GM20431 (cell line): ENCODE measurements around the gene JHY.

Experiments
- in situ Hi-C: fragments of 300-500 bp; cut with MseI, MboI; formaldehyde crosslinking; loops from one replicate; pipeline ENCODE4 v1.15.0; 2020; ENCODE audit warnings: low sequenced_read_pairs; ENCODE audit not compliant: unreplicated experiment

The JHY gene

DNA sequence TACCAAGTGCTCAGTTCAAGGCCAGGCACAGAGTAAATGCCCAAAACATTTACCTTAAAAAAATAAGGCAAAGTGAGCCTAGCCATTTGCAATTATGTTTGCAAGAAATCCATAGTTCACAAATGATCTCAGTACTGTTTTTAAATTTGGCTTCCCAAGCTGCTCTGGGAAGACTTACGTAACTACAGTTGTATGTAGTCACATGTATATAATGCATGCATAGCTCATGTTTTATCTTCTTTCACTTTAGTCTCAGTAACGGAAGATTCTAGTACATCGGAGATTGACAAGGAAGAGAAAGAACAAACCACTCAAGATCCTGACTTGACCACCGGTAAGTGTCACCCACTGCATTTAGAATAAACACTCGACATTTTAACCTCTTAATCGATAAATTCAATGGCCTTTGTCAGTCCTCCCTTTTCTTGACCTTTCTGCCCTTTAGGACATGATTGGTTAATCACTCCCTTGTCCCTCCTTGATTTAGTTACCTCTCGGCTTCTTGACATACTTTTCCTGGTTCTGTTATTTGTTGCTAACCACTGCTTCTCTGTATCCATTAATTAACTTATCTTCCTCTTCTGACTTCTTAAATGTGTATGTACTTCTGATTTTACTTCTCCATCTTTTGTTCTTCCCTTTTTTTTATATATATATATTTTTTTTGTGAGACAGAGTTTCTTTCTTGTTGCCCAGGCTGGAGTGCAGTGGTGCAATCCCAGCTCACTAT lies 18.0 kb upstream of the JHY start:
- in situ Hi-C loops: no loop called here

GRCh38 chr11:122869622-122870021 lies 12.9 kb upstream of the JHY start:
- in situ Hi-C loops: no loop called here

GRCh38 chr11:122871302-122871701 lies 11.3 kb upstream of the JHY start:
- in situ Hi-C loops: no loop called here

DNA sequence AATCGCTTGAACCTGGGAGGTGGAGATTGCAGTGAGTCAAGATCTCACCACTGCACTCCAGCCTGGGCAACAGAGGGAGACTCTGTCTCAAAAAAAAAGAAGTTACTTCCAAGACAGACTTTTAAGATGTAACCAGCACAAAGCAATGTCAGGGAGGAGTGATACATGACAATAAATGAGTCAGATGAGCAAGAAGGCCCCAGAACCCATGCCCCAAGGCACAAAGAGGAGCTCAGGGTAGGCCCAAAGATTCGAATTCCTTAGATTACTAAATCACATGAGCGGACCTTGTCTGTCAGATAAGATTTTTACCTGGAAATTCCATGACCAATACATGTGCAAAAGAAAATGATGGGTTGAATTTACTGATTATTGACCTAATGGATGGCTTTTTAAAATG lies 10.5 kb upstream of the JHY start:
- in situ Hi-C loops: no loop called here

DNA sequence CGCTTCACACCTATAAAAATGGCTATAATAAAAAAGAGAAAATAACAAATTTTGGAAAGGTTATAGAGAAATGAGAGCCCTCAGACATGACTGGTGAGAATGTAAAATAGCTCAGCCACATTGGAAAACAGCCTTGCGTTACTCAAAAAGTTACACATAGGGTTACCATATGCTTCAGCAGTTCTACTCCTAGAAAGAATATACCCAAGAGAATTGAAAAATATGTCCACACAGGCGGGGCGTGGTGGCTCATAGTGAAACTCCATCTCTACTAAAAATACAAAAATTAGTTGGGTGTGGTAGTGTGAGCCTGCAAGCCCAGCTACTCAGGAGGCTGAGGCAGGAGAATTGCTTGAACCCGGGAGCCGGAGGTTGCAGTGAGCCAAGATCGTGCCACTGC lies 7.6 kb upstream of the JHY start:
- in situ Hi-C loops: no loop called here

DNA sequence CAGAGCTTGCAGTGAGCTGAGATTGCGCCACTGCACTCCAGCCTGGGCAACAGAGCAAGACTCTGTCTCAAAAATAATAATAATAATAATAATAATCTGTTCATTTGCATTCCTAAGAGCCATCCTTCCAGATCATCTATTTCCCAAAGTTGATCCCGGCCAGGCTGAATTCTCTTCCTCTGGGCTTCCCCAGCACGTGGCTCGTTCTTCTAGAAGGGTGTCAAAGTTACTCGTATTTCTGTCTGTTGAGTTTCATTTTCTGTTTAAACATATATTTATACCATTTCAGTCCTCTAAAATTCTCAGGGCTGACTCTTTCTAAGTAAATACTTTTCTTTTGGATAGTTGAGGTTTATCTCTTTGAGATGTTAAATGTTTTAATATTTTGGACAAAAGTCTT lies 4.8 kb upstream of the JHY start:
- in situ Hi-C loops: no loop called here

- in situ Hi-C loops: no loop called here
Measured at GRCh38 chr11:122879785-122880184, 2.8 kb upstream of the JHY start.

- in situ Hi-C loops: no loop called here
Measured at GRCh38 chr11:122882857-122883645, 492 bp downstream of the JHY start.

DNA sequence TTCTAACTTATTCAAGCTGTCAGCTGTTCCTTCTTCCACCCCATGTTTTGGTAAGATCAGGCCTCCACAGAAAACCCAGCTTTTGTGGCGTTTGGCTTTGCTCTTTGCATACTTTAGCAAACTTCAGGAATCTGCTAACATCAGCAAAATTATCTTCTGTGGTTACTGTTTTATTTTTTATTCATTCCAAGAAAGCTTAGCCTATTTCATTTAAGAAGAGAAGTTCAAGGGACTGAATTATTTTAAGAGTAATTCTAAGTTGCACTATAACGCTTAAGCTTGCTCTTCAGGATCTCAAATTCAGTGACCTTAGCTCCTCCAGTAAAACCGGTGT lies 1.1 kb downstream of the JHY start:
- in situ Hi-C loops: no loop called here

DNA sequence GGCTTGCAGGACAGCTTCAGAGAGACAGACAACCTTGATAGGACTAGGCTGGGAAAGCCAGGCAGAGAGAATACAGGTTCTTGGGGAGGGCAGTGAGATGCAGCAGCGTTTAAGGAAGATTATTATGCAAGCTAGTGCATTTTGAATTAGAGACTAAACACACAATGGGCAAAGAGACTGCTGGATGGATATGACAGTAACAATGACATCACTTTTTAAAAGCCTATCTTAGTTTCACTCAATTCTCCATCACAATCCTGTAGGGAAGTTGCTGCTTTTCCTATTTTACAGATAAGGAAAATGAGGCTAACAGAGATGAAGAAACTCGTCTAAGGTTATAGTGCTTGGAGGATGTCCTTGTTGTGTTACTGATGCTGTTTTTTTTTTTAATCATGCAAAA lies 5.6 kb downstream of the JHY start:
- in situ Hi-C loops: no loop called here

DNA sequence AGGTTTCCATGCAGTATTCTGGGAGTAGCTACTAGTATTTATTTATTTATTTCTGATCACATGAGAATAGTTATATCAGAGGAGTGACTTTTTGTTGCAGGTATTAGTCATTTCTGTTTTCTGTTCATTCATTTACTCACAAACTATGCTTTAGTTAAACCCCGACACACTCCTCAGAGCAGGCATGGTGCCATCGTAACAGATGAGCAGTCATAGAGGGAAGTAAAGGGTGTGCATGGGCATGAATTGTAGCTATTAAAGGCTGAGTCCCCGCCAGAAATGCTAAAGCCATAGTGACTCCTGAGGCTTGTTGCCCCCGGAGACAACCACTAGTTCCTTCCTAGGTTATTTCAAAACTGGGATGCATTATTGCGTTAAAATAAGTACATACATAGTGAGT lies 10.6 kb downstream of the JHY start:
- in situ Hi-C loops: no loop called here

- in situ Hi-C loops: no loop called here
Measured at GRCh38 chr11:122895563-122895962, 13.0 kb downstream of the JHY start.

- in situ Hi-C loops: no loop called here
Measured at GRCh38 chr11:122897606-122898210, 15.1 kb downstream of the JHY start.

GRCh38 chr11:122898799-122899198 lies 16.2 kb downstream of the JHY start:
- in situ Hi-C loops: no loop called here

GRCh38 chr11:122900587-122901202 lies 18.1 kb downstream of the JHY start:
- in situ Hi-C loops: no loop called here

DNA sequence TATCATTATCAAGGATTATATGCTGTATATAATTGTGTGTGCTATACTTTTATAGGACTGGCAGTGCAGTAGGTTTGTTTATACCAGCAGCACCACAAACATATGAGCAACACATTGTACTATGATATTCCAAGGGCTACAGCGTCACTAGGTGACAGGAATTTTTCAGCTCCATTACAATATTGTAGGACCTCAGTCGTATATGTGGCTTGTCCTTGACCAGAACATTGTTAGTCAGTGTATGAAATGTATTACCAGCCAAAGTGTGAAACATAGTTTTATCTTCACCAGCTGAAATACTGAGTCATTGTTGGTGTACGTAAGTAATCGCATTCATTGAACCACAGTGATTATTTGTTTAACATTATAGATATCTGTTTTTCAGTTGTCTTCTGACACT lies 20.4 kb downstream of the JHY start:
- in situ Hi-C loops: no loop called here

- in situ Hi-C loops: no loop called here
Measured at GRCh38 chr11:122910775-122911174, 28.2 kb downstream of the JHY start.

DNA sequence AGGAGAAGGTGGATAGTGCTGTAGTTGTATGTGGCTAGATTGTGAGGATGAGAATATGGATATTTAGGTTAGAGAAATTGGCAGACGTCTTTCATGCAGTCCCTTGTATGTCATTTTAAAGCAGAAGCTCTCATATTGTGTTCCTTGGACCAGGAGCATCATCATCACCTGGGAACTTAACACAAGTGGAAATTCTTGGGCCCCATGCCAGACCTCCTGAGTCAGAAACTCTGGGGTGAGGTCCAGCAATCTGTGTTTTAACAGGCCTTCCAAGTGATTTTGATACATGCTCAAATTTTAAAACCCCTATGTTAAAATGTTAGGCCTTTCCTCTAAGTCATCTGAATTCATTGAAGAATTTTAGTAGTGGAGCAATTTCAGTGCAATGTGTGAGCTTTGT lies 34.8 kb downstream of the JHY start:
- in situ Hi-C loops: no loop called here

- in situ Hi-C loops: no loop called here
Measured at GRCh38 chr11:122918734-122919133, 36.2 kb downstream of the JHY start.

DNA sequence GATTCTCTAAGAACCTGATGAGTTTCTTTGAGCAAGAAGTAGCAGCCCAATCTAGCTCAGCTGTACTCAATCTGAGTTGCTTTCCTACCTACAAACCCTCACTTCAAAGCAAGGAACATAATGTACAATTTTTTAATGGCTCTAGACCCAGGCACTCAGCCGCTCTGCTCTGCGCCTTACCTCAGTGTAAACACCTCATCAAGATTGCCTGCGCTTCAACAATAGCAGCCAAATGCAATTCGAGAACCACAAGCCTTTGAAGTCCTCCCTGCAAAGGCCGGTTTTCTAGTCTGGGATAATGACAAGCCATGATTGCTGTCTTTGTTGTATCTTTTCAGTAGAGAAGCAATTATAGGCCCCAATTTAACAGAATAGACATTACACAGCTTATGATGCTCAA lies 38.0 kb downstream of the JHY start:
- in situ Hi-C loops: no loop called here

GRCh38 chr11:122922893-122923292 lies 40.3 kb downstream of the JHY start:
- in situ Hi-C loops: no loop called here
